Fibroblast of skin of scalp (primary cell): ENCODE data around the gene DNAJC5G.
"Not testable (repeated sequence)": the region's sequence is repeated elsewhere in the genome, so short reads cannot be mapped to it uniquely, and the experiment has no call there.

Experiments used
- DNase-seq: peaks from one replicate; pipeline ENCODE4 v3.0.0-alpha.2; 2013

Gene DNAJC5G

GRCh38 chr2:27312152-27312551, 36.9 kb downstream of the DNAJC5G start:
- DNase-seq, result no peak

DNA sequence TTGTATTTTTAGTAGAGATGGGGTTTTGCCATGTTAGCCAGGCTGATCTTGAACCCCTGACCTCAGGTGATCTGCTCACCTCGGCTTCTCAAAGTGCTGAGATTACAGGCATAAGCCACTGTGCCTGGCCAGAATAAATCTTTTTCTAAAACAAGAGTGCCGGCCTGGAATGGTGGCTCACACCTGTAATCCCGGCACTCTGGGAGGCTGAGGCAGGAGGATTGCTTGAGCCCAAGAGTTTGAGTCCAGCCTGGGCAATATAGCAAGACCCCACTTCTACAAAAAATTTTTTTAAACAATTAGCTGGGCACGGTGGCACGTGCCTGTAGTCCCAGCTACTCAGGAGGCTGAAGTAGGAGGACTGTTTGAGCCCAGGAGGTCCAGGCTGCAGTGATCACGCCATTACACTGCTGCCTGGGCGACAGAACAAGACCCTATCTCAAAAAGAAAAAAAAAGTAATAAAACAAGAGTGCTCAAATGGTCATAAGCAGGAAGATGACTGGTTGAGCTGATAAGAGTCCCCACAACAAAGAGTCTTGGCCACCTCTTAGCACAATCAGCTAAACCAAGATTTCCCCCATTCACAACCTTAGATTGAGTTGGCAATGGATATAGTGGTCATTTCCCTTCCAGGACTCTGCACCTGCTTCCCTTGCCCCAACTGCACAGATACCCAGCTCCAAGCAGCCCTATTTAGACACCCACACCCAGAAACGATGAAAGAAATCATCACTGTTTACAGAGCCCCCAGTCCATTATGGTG, 38.8 kb downstream of the DNAJC5G start:
- no peak for DNase-seq

GRCh38 chr2:27314709-27315108, 39.5 kb downstream of the DNAJC5G start:
- DNase-seq, result no peak

GRCh38 chr2:27315122-27315521, 39.9 kb downstream of the DNAJC5G start:
- DNase-seq, result no peak

GRCh38 chr2:27316655-27317412, 41.6 kb downstream of the DNAJC5G start:
- no peak for DNase-seq

DNA sequence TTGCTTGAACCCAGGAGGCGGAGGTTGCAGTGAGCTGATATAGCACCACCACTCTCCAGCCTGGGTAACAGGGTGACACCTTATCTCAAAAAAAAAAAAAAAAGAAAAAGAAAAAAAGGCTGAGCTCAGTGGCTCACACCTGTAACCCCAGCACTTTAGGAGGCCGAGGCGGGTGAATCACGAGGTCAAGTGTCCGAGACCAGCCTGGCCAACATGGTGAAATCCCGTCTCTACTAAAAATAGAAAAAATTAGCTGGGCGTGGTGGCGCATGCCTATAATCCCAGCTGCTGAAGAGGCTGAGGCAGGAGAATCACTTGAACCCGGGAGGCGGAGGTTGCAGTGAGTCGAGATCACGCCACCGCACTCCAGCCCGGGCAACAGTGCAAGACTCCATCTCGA, 44.6 kb downstream of the DNAJC5G start:
- DNase-seq, result not testable (repeated sequence)

DNA sequence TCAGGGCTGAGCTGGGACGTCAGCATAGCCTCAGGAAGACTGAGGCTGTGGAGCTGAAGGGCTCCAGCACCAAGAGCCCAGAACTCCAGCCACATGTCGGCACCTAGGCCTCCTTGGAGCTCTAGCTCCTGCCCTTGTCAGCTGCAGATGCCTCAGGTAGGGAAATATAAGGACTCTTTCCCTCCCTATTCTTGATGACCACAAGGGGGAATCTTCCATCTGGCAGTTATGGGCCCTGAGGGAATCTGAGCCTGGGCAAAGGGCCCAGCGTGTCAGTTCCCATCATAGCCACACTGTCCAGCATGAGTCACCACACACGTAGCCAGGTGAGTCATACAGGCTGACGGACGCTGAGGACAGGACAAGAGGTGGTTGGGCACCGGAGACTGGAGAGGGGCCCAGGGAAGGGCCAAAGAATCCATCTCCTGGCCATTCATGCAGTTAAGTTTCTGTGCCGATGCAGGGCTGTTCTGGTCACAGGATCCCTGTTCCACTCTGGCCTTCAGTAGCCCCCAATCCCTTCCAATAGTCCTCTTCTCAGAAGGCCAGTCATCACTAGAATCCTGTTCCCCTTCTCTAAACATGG, 45.8 kb downstream of the DNAJC5G start:
- DNase-seq, result peak; percentile 94

DNA sequence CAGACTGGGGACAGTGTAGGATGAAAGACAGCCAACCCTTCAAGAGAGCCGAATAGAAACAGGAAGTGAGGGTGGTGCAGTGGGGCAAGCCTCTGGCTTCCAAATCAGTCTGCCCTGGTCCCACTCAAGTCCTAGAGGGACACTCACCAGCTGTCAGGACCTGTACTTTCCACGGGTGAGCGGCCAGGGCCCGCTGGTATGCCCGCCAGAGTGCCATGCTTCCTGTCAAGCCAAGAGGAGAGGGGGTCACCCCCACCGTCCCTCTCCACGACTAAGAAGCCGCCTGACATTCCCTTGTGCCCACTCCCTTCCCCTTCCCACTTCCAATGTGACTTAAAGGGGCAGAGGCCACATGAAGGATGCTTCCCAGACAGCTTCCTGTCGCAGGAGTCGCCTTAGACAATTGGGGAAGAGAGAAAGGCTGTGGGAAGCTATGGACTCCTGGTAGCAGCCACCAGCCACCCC, 47.1 kb downstream of the DNAJC5G start:
- DNase-seq, result no peak

GRCh38 chr2:27322766-27323595, 47.7 kb downstream of the DNAJC5G start, which contains the start of gene MPV17:
Gene MPV17, minus strand, starts transcription at chr2:27323097. Its CDS starts 580 bp downstream, at chr2:27322517.
- peak; percentile 90 for DNase-seq

DNA sequence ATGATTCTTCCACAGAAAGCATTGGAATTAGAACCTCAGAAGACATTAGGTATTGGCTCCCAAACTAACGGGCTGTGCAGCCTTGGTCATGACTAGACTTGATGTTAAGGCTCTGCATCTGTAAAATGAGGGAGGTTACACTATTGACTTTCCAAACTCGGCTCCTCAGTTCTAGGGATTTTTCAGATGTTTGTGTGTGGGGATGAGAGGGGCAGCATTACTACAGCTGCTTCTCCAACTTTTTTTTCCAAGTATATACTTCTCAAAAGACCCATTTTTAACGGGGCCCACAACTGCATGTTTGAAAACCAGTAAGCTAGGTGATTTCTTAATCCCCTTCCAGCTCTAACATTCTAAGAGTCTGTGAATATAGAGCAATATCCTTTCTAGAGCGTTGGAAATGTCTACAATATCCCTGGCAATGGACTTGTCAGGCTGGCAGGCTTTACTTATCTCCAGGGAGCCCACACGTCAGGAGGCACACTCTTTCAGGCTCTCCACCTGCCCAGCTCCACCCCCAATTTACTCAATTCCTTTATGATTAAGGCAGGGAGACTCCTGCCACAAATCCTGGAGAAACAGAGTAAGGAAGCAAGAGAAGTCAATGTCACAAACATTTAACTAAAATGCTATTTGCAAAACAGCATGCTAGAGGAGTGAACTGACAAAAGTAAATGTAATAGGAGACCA, 48.5 kb downstream of the DNAJC5G start:
- DNase-seq, result no peak

GRCh38 chr2:27324720-27325119, 49.5 kb downstream of the DNAJC5G start:
- DNase-seq, result no peak
